HUES64 (cell line): ENCODE results near the gene BCL2L14.

Experiments
- H3K27ac ChIP-seq: 2 replicates; pipeline ENCODE4 v1.7.0; 2013; ENCODE audit warnings: low read depth, low read length, inconsistent platforms
- H3K27me3 ChIP-seq: 2 replicates; pipeline ENCODE4 v1.6.1; 2013; ENCODE audit warnings: mild to moderate bottlenecking, low read length; ENCODE audit not compliant: insufficient read depth
- H3K36me3 ChIP-seq: 2 replicates; pipeline ENCODE4 v1.6.1; 2013; ENCODE audit warnings: mild to moderate bottlenecking, low read length; ENCODE audit not compliant: insufficient read depth
- H3K4me1 ChIP-seq: 2 replicates; pipeline ENCODE4 v1.6.1; 2013; ENCODE audit warnings: mild to moderate bottlenecking, low read length, moderate library complexity; ENCODE audit not compliant: insufficient read depth
- H3K4me3 ChIP-seq: 2 replicates; pipeline ENCODE4 v1.5.1; 2013; ENCODE audit warnings: mild to moderate bottlenecking, low read length, moderate library complexity
- H3K9ac ChIP-seq: 2 replicates; pipeline ENCODE4 v1.6.1; 2013; ENCODE audit warnings: mild to moderate bottlenecking, low read depth, low read length
- H3K9me3 ChIP-seq: 2 replicates; pipeline ENCODE4 v1.6.1; 2013; ENCODE audit warnings: low read depth, low read length; ENCODE audit not compliant: insufficient read depth
- WGBS: fragments of 150-250, 120-280 bp; methylation state at CpG from one replicate; pipeline ENCODE4 v1.1.7; 2013; ENCODE audit warnings: missing lambda C conversion rate; 5-methylcytosine and 5-hydroxymethylcytosine counted together

Gene BCL2L14

GRCh38 chr12:12054993-12055392, 15.7 kb upstream of the BCL2L14 start:
- WGBS, result 91% methylated on average over 5 of the region's 5 CpGs

GRCh38 chr12:12056951-12057350, 13.8 kb upstream of the BCL2L14 start:
- no peaks in the 10 kb centered on the region for H3K27me3 ChIP-seq
- H3K9me3 ChIP-seq, result no peaks in the 10 kb centered on the region
- H3K4me1 ChIP-seq, result peaks cover 12% of the 10 kb centered on the region
- H3K27ac ChIP-seq, result peak overlapping the region; percentile 68
- H3K4me3 ChIP-seq, result no peak overlapping the region
- 75% methylated on average over 2 of the region's 4 CpGs for WGBS
- no peaks in the 10 kb centered on the region for H3K36me3 ChIP-seq
- H3K9ac ChIP-seq, result peak overlapping the region; percentile 54; the same call in 1 of the 2 replicates

More at GRCh38 chr12:12054993-12055392, 15.7 kb upstream of the BCL2L14 start:
- no peaks in the 10 kb centered on the region for H3K27me3 ChIP-seq
- H3K27ac ChIP-seq, result no peak overlapping the region
- no peak overlapping the region for H3K4me3 ChIP-seq
- H3K9ac ChIP-seq, result no peak overlapping the region
- H3K4me1 ChIP-seq, result peaks cover 12% of the 10 kb centered on the region
- no peaks in the 10 kb centered on the region for H3K36me3 ChIP-seq
- H3K9me3 ChIP-seq, result no peaks in the 10 kb centered on the region

GRCh38 chr12:12064596-12064995, 6.1 kb upstream of the BCL2L14 start:
- no peak overlapping the region for H3K4me3 ChIP-seq
- no peaks in the 10 kb centered on the region for H3K9me3 ChIP-seq
- H3K4me1 ChIP-seq, result no peaks in the 10 kb centered on the region
- H3K36me3 ChIP-seq, result no peaks in the 10 kb centered on the region
- H3K27ac ChIP-seq, result no peak overlapping the region
- WGBS, result 79% methylated on average over 4 of the region's 4 CpGs
- H3K27me3 ChIP-seq, result no peaks in the 10 kb centered on the region
- H3K9ac ChIP-seq, result no peak overlapping the region

DNA sequence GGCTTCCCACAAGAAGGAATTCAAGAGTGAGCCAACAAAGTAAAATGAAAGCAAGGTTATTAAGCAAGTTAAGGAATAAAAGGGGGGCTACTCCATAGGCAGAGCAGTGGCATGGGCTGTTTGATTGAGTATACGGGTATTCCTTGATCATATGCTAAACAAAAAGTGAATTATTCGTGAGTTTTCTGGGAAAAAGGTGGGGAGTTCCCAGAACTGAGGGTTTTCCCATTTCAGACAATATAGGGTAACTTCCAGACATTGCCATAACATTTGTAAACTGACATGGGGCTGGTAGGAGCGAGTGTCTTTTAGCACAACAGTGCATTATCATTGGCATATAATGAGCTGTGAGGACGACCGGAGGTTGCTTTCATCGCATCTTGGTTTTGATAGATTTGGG, 2.0 kb upstream of the BCL2L14 start:
- 91% methylated on average over 6 of the region's 6 CpGs for WGBS
- no peak overlapping the region for H3K27ac ChIP-seq
- H3K27me3 ChIP-seq, result no peaks in the 10 kb centered on the region
- no peaks in the 10 kb centered on the region for H3K36me3 ChIP-seq
- H3K9me3 ChIP-seq, result no peaks in the 10 kb centered on the region
- H3K4me1 ChIP-seq, result peaks cover 5% of the 10 kb centered on the region
- H3K4me3 ChIP-seq, result no peak overlapping the region
- H3K9ac ChIP-seq, result no peak overlapping the region

GRCh38 chr12:12069821-12070548, 754 bp upstream of the BCL2L14 start:
- H3K9ac ChIP-seq, result no peak overlapping the region
- 96% methylated on average over 14 of the region's 14 CpGs for WGBS
- H3K27ac ChIP-seq, result no peak overlapping the region
- H3K4me3 ChIP-seq, result no peak overlapping the region
- H3K36me3 ChIP-seq, result no peaks in the 10 kb centered on the region
- peaks cover 5% of the 10 kb centered on the region for H3K4me1 ChIP-seq
- no peaks in the 10 kb centered on the region for H3K9me3 ChIP-seq
- no peaks in the 10 kb centered on the region for H3K27me3 ChIP-seq

DNA sequence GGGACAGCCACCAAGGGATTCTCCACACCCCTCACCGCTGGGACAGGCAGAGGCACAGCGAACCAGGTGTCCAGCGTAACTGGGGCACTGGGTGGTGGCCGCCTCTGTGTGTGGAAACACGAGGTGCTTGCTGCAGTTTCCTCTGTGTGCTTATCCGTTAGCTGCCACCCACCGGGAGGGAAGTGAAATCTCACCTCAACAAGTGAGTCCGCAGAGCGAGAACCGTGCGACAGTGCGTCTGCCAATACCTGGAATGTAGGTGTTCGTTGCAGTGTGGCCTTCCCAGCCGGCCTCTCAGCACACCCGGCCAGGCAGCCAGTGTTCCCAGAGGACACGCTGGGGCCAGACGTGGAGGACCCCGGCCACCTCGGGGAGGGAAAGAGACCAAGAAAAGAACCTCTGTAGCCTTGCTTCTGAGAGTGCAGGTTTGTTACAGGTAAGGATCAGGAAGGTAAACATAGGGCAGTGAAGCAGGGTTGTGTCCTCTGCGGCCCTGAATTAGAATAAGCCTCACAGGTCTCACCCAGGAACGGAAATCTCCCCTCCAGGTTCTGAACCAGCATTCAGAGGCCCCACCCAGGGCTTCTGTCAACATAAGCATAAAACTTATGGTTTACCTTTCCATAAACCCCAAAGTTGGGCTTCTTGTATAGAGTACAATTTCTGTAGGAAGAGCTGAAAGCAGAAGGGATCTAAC, 1.5 kb downstream of the BCL2L14 start:
- no peak overlapping the region for H3K4me3 ChIP-seq
- no peaks in the 10 kb centered on the region for H3K27me3 ChIP-seq
- H3K36me3 ChIP-seq, result no peaks in the 10 kb centered on the region
- peaks cover 5% of the 10 kb centered on the region for H3K4me1 ChIP-seq
- H3K9me3 ChIP-seq, result no peaks in the 10 kb centered on the region
- WGBS, result 78% methylated on average over 21 of the region's 21 CpGs
- peak overlapping the region; percentile 20; the same call in 1 of the 2 replicates for H3K9ac ChIP-seq
- H3K27ac ChIP-seq, result no peak overlapping the region

GRCh38 chr12:12079291-12079690, 8.6 kb downstream of the BCL2L14 start:
- H3K36me3 ChIP-seq, result no peaks in the 10 kb centered on the region
- no peaks in the 10 kb centered on the region for H3K9me3 ChIP-seq
- 92% methylated on average over 5 of the region's 5 CpGs for WGBS

GRCh38 chr12:12081836-12082497, 11.2 kb downstream of the BCL2L14 start:
- no peaks in the 10 kb centered on the region for H3K27me3 ChIP-seq
- no peaks in the 10 kb centered on the region for H3K9me3 ChIP-seq
- H3K27ac ChIP-seq, result no peak overlapping the region
- H3K4me3 ChIP-seq, result no peak overlapping the region
- H3K9ac ChIP-seq, result no peak overlapping the region
- WGBS, result 78% methylated on average over 3 of the region's 3 CpGs
- H3K36me3 ChIP-seq, result no peaks in the 10 kb centered on the region
- peaks cover 10% of the 10 kb centered on the region for H3K4me1 ChIP-seq

More at GRCh38 chr12:12079291-12079690, 8.6 kb downstream of the BCL2L14 start:
- H3K9ac ChIP-seq, result no peak overlapping the region
- no peak overlapping the region for H3K4me3 ChIP-seq
- no peaks in the 10 kb centered on the region for H3K27me3 ChIP-seq
- no peaks in the 10 kb centered on the region for H3K4me1 ChIP-seq
- H3K27ac ChIP-seq, result no peak overlapping the region

GRCh38 chr12:12083688-12084087, 12.9 kb downstream of the BCL2L14 start:
- no peaks in the 10 kb centered on the region for H3K36me3 ChIP-seq
- peaks cover 22% of the 10 kb centered on the region for H3K4me1 ChIP-seq
- H3K9me3 ChIP-seq, result no peaks in the 10 kb centered on the region
- 68% methylated on average over 8 of the region's 8 CpGs for WGBS
- no peaks in the 10 kb centered on the region for H3K27me3 ChIP-seq
- H3K4me3 ChIP-seq, result no peak overlapping the region
- H3K27ac ChIP-seq, result no peak overlapping the region
- H3K9ac ChIP-seq, result no peak overlapping the region

DNA sequence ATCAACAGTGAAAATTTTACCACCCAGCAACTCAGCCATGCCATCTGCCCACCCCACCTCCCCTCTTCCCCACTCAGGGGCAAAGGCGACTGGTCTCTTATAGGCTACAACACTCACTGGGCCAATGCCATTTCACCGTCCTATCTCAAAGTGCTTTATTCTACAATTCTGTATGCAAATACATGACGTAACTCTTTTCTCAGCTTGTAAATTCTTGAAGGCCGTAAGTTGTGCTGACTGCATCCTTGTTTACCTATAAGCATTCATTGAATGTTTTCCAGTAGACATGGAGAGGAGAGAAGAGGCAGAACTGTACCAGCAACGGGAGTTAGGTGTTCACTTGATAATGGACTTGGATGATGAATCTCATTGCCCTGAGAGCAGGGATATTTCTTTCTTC, 15.6 kb downstream of the BCL2L14 start:
- Histone ChIP-seq H3K4me1 (peaks cover 22% of the 10 kb centered on the region), H3K27me3 (no peaks in the 10 kb centered on the region), H3K4me3 (no peak overlapping the region), H3K36me3 (no peaks in the 10 kb centered on the region), H3K9ac (no peak overlapping the region), H3K27ac (no peak overlapping the region; the same call in 1 of the 2 replicates), H3K9me3 (no peaks in the 10 kb centered on the region)
- WGBS, result 69% methylated on average over 5 of the region's 5 CpGs
